ENCODE results near the gene MAPK1.

DNA sequence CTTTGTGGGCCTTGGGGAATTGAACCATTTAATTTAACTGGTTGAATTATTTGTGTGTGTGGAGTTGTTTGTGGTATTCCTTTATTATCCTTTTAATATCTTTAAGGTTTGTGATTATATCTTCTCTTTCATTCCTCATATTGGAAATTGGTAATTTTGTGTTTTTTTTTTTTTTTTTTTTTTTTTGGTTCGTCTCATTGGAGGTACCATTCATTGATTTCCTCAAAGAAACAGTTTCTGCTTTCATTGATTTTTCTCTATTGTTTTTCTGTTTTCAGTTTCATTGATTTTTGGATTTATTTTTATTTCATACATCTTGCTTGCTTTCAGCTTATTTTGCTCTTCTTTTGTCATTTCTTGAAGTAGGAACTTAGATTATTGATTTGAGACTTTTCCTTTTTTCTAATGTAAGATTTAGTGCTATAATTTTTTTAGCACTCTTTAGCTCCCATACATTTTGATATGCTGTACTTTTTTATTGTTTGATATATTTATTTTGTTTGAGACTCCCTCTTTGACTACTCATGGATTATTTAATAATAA is 31.0 kb upstream of the MAPK1 start:
- TF ChIP-seq, protein P1, sequence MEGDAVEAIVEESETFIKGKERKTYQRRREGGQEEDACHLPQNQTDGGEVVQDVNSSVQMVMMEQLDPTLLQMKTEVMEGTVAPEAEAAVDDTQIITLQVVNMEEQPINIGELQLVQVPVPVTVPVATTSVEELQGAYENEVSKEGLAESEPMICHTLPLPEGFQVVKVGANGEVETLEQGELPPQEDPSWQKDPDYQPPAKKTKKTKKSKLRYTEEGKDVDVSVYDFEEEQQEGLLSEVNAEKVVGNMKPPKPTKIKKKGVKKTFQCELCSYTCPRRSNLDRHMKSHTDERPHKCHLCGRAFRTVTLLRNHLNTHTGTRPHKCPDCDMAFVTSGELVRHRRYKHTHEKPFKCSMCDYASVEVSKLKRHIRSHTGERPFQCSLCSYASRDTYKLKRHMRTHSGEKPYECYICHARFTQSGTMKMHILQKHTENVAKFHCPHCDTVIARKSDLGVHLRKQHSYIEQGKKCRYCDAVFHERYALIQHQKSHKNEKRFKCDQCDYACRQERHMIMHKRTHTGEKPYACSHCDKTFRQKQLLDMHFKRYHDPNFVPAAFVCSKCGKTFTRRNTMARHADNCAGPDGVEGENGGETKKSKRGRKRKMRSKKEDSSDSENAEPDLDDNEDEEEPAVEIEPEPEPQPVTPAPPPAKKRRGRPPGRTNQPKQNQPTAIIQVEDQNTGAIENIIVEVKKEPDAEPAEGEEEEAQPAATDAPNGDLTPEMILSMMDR (IDR thresholded peaks at IDR 0.05), result no peak
- TF ChIP-seq POLR2A (IDR thresholded peaks at IDR 0.05) (no peak), POLR2AphosphoS5 (IDR thresholded peaks at IDR 0.05) (no peak), EP300 (IDR thresholded peaks at IDR 0.05) (no peak)

All from suprapubic skin (tissue), 4 donors.